NCI-H345 treated with DMSO at 0.1 percent for 48 hours (cell line): Measurements from ENCODE around the gene LRIG1.

Experiments
- DNase-seq: peaks from one replicate; lab custom pipeline; 2025; ENCODE audit not compliant: unreplicated experiment; lab: John Stamatoyannopoulos, UW

The LRIG1 gene

GRCh38 chr3:66489115-66489514, 11.7 kb downstream of the LRIG1 start:
- DNase-seq: no peak

- DNase-seq: no peak
Measured at GRCh38 chr3:66488492-66488891, 12.3 kb downstream of the LRIG1 start.

GRCh38 chr3:66487465-66487864, 13.4 kb downstream of the LRIG1 start:
- no peak for DNase-seq

GRCh38 chr3:66486646-66487045, 14.2 kb downstream of the LRIG1 start:
- DNase-seq: no peak

- DNase-seq: no peak
Measured at GRCh38 chr3:66486202-66486601, 14.6 kb downstream of the LRIG1 start.

- no peak for DNase-seq
Measured at GRCh38 chr3:66485291-66485968, 15.4 kb downstream of the LRIG1 start.

GRCh38 chr3:66484106-66484844, 16.5 kb downstream of the LRIG1 start:
- DNase-seq: no peak

- DNase-seq: no peak
Measured at GRCh38 chr3:66483409-66483906, 17.4 kb downstream of the LRIG1 start.

GRCh38 chr3:66483006-66483405, 17.8 kb downstream of the LRIG1 start:
- no peak for DNase-seq

GRCh38 chr3:66482018-66482404, 18.8 kb downstream of the LRIG1 start:
- no peak for DNase-seq

- no peak for DNase-seq
Measured at GRCh38 chr3:66481071-66482017, 19.5 kb downstream of the LRIG1 start.

- no peak for DNase-seq
Measured at GRCh38 chr3:66480666-66481065, 20.2 kb downstream of the LRIG1 start.

- DNase-seq: no peak
Measured at GRCh38 chr3:66479532-66479947, 21.3 kb downstream of the LRIG1 start.

GRCh38 chr3:66478960-66479359, 21.9 kb downstream of the LRIG1 start:
- DNase-seq: no peak

- no peak for DNase-seq
Measured at GRCh38 chr3:66477856-66478255, 23.0 kb downstream of the LRIG1 start.

- DNase-seq: no peak
Measured at GRCh38 chr3:66476852-66477381, 23.9 kb downstream of the LRIG1 start.

- peak; percentile 46 for DNase-seq
Measured at GRCh38 chr3:66475386-66476020, 25.3 kb downstream of the LRIG1 start.

- no peak for DNase-seq
Measured at GRCh38 chr3:66473692-66474091, 27.1 kb downstream of the LRIG1 start.

GRCh38 chr3:66473181-66473580, 27.6 kb downstream of the LRIG1 start:
- no peak for DNase-seq

- DNase-seq: no peak
Measured at GRCh38 chr3:66472313-66473134, 28.3 kb downstream of the LRIG1 start.
